ENCODE results near the gene TP63. TPM values are rescaled to one million over a fixed set of nuclear protein-coding genes. Genes with fewer than 3 reads are reported as not detected.

Gene TP63
- total RNA-seq, 4 donors from 2014 or later = 1.5 to 2.5 TPM; not detected in 2

- no peak for DNase-seq
- TF ChIP-seq POLR2A (IDR thresholded peaks at IDR 0.05) = no peak
- TF ChIP-seq CTCF (IDR thresholded peaks at IDR 0.05) = no peak
- H3K27me3 ChIP-seq = no peaks in the 10 kb centered on the region
- intact Hi-C loops (cut with DNase I; ENCODE audit: low total_unique reads) = no loop called here
- no peak overlapping the region for H3K27ac ChIP-seq
- H3K9me3 ChIP-seq = no peaks in the 10 kb centered on the region
- H3K4me1 ChIP-seq = no peaks in the 10 kb centered on the region
- no peak overlapping the region for H3K4me3 ChIP-seq
- no peaks in the 10 kb centered on the region for H3K36me3 ChIP-seq
Observed at GRCh38 chr3:189728915-189729314, 97.7 kb downstream of the TP63 start.

- Histone ChIP-seq H3K27ac (no peak overlapping the region), H3K4me1 (no peaks in the 10 kb centered on the region), H3K9me3 (no peaks in the 10 kb centered on the region), H3K27me3 (no peaks in the 10 kb centered on the region), H3K36me3 (no peaks in the 10 kb centered on the region), H3K4me3 (no peak overlapping the region)
- DNase-seq = no peak
- TF ChIP-seq POLR2A (IDR thresholded peaks at IDR 0.05) (no peak), CTCF (IDR thresholded peaks at IDR 0.05) (no peak)
- intact Hi-C loops (cut with DNase I; ENCODE audit: low total_unique reads) = no loop called here
Observed at GRCh38 chr3:189734061-189734460, 102.9 kb downstream of the TP63 start.

DNA sequence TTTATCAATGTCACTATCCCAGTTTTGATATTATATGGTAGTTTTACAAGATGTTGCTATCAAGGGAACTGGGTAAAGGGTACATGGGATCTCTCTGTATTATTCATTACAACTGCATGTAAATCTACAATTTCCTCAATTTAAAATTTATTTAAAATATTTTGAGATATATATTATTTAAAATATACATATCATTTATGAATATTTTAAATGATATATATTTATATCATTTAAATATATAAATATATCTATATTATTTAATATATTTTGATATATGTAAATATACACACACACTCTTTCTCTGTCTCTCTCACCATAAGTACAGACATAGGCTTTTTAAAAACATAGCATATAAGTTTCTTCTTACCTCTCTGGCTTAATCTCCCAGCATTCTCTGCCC, 104.7 kb downstream of the TP63 start:
- Histone ChIP-seq H3K9me3 (no peaks in the 10 kb centered on the region), H3K27me3 (no peaks in the 10 kb centered on the region), H3K27ac (no peak overlapping the region), H3K4me3 (no peak overlapping the region), H3K4me1 (no peaks in the 10 kb centered on the region), H3K36me3 (no peaks in the 10 kb centered on the region)
- intact Hi-C loops (cut with DNase I; ENCODE audit: low total_unique reads) = no loop called here
- DNase-seq = no peak
- no peak for TF ChIP-seq CTCF (IDR thresholded peaks at IDR 0.05)
- TF ChIP-seq POLR2A (IDR thresholded peaks at IDR 0.05) = no peak

DNA sequence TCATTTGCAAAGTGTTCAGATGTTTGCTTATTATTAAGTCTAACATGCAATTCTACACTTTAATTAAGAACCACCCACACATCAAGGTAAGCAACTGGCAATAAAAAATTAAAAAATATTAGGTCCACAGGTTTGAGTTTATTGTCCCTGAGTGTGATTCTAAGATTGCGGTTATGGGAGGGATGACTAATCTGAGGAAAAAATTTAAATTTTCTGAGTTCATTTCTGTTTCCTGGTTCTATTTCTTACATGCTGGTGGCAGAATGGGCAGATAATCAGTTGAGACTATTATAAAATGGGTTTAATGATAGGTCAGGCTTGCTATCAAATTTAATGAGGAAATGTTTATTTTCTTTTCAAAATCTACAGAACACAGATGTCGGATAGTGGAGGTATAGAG, 105.9 kb downstream of the TP63 start:
- no peak for TF ChIP-seq CTCF (IDR thresholded peaks at IDR 0.05)
- no peak for TF ChIP-seq POLR2A (IDR thresholded peaks at IDR 0.05)
- Histone ChIP-seq H3K4me3 (no peak overlapping the region), H3K4me1 (no peaks in the 10 kb centered on the region), H3K9me3 (no peaks in the 10 kb centered on the region), H3K27ac (no peak overlapping the region), H3K27me3 (no peaks in the 10 kb centered on the region), H3K36me3 (no peaks in the 10 kb centered on the region)
- DNase-seq = no peak
- intact Hi-C loops (cut with DNase I; ENCODE audit: low total_unique reads) = no loop called here

- Histone ChIP-seq H3K9me3 (no peaks in the 10 kb centered on the region), H3K27ac (no peak overlapping the region), H3K4me3 (no peak overlapping the region), H3K36me3 (no peaks in the 10 kb centered on the region), H3K27me3 (no peaks in the 10 kb centered on the region), H3K4me1 (no peaks in the 10 kb centered on the region)
- no peak for TF ChIP-seq CTCF (IDR thresholded peaks at IDR 0.05)
- TF ChIP-seq POLR2A (IDR thresholded peaks at IDR 0.05) = no peak
- DNase-seq = no peak
- intact Hi-C loops (cut with DNase I; ENCODE audit: low total_unique reads) = no loop called here
Observed at GRCh38 chr3:189737619-189738018, 106.4 kb downstream of the TP63 start.

All from uterus (tissue), 4 donors.